CD4-positive, alpha-beta memory T cell (primary cell): ENCODE measurements around the gene MAD1L1. TPM values are rescaled to one million over a fixed set of nuclear protein-coding genes. Genes with fewer than 3 reads are reported as not detected.
A peak's percentile ranks its signal among the peaks of the same experiment; 100 is the strongest.

Experiments used
- CTCF ChIA-PET: fragments of 350-600 bp; sonication (Branson Sonifier 250); formaldehyde crosslinking; loops from one replicate; lab custom pipeline; 2021; ENCODE audit warnings: inconsistent platforms; ENCODE audit not compliant: partially characterized antibody; lab: Charles Lee
- POLR2A ChIA-PET: fragments of 350-600 bp; sonication (Branson Sonifier 250); formaldehyde crosslinking; loops from one replicate; lab custom pipeline; 2021; ENCODE audit not compliant: partially characterized antibody; lab: Charles Lee
- DNase-seq, 5 donors: peaks; one replicate each; pipeline versions ENCODE4 v3.0.0 to v3.0.0-alpha.2; 2020 to 2022; ENCODE audit warnings: mixed read lengths in 1 of 5
- H3K27ac ChIP-seq: one replicate; pipeline ENCODE4 v1.7.0; 2013; ENCODE audit warnings: low read depth, low read length
- H3K27me3 ChIP-seq: 2 replicates; pipeline ENCODE4 v1.7.0; 2013; ENCODE audit warnings: mild to moderate bottlenecking, low read length, moderate library complexity; ENCODE audit not compliant: insufficient read depth
- H3K36me3 ChIP-seq: 2 replicates; pipeline ENCODE4 v1.7.0; 2013; ENCODE audit warnings: mild to moderate bottlenecking, low read length, moderate library complexity; ENCODE audit not compliant: insufficient read depth
- H3K4me1 ChIP-seq: 2 replicates; pipeline ENCODE4 v1.7.0; 2013; ENCODE audit warnings: mild to moderate bottlenecking, low read length, moderate library complexity; ENCODE audit not compliant: insufficient read depth
- H3K4me3 ChIP-seq, 2 donors: one replicate each; pipeline ENCODE4 v1.7.0; 2013; ENCODE audit warnings: low read length in 2 of 2, mild to moderate bottlenecking in 1 of 2
- H3K9me3 ChIP-seq, 2 donors: one replicate each; pipeline ENCODE4 v1.7.0; 2013; ENCODE audit warnings: low read length in 2 of 2, control low read depth in 1 of 2; ENCODE audit not compliant: control insufficient read depth in 1 of 2
- H3K27ac Mint-ChIP-seq, 7 donors: one replicate each; pipeline ENCODE4 v1.8.0; 2020 to 2021; ENCODE audit warnings: mixed read lengths in 7 of 7, mild to moderate bottlenecking in 6 of 7, inconsistent platforms in 3 of 7, moderate library complexity in 3 of 7
- H3K27me3 Mint-ChIP-seq, 2 donors: one replicate each; pipeline ENCODE4 v1.8.0; 2020 to 2021; ENCODE audit warnings: mixed read lengths in 2 of 2
- H3K36me3 Mint-ChIP-seq, 2 donors: one replicate each; pipeline ENCODE4 v1.8.0; 2020 to 2021; ENCODE audit warnings: mixed read lengths in 2 of 2, inconsistent platforms in 1 of 2, mild to moderate bottlenecking in 1 of 2
- H3K4me1 Mint-ChIP-seq, 4 donors: one replicate each; pipeline ENCODE4 v1.8.0; 2020 to 2021; ENCODE audit warnings: mixed read lengths in 4 of 4, mild to moderate bottlenecking in 1 of 4
- H3K4me3 Mint-ChIP-seq, 8 donors: one replicate each; pipeline ENCODE4 v1.8.0; 2020 to 2021; ENCODE audit warnings: mixed read lengths in 8 of 8, mild to moderate bottlenecking in 7 of 8, moderate library complexity in 6 of 8, inconsistent platforms in 3 of 8
- H3K9me3 Mint-ChIP-seq, 8 donors: one replicate each; pipeline ENCODE4 v1.8.0; 2020 to 2021; ENCODE audit warnings: mixed read lengths in 8 of 8, mild to moderate bottlenecking in 5 of 8, inconsistent platforms in 3 of 8, moderate library complexity in 1 of 8
- intact Hi-C: fragments of 100-400 bp; cut with micrococcal nuclease; formaldehyde crosslinking; loops from one replicate; pipeline ENCODE4 v1.15.1; 2023
- polyA plus RNA-seq, 2 donors: library from polyadenylated mRNA; unstranded; fragments of 300-500 nt; fragmentation: Illumina TruSeq; gene quantifications; one replicate each; pipeline ENCODE4 v1.2.3, GENCODE V29; 2021
- total RNA-seq, 2 experiments: library from RNA; stranded (reverse); gene quantifications; one replicate each; pipeline ENCODE4 v1.2.3, GENCODE V29; 2021

Gene MAD1L1
- total and polyA plus RNA-seq, 4 experiments from 2014 or later: 89.9 to 132 (median 110) TPM

GRCh38 chr7:1859266-1860035, 373.3 kb downstream of the MAD1L1 start:
- Mint-ChIP-seq H3K4me3 (no peak overlapping the region), H3K4me1 (peaks cover 10 to 28% (median 15%) of the 10 kb centered on the region in 4 donors), H3K9me3 (no peaks in the 10 kb centered on the region), H3K36me3 (peaks cover 0 to 4% of the 10 kb centered on the region in 2 donors), H3K27ac (no peak overlapping the region), H3K27me3 (no peaks in the 10 kb centered on the region)
- no peak overlapping the region for H3K4me3 ChIP-seq
- intact Hi-C loops: no loop called here
- ChIA-PET CTCF (no interaction called here), POLR2A (interaction anchor here (0.6 kb wide), 1 partner anchor 410 kb away, joined by 3 read pairs; no protein-coding TSS in a partner anchor)
- DNase-seq: peak in 1 of 5 donors; percentile 25
- H3K4me1 ChIP-seq: peaks cover 15% of the 10 kb centered on the region
- H3K27me3 ChIP-seq: no peaks in the 10 kb centered on the region
- H3K27ac ChIP-seq: no peak overlapping the region
- no peaks in the 10 kb centered on the region for H3K36me3 ChIP-seq
- no peaks in the 10 kb centered on the region for H3K9me3 ChIP-seq

- Histone ChIP-seq H3K27ac (no peak overlapping the region), H3K4me1 (peaks cover 17% of the 10 kb centered on the region), H3K4me3 (no peak overlapping the region), H3K36me3 (no peaks in the 10 kb centered on the region), H3K27me3 (no peaks in the 10 kb centered on the region), H3K9me3 (no peaks in the 10 kb centered on the region)
- H3K4me1 Mint-ChIP-seq: peaks cover 11 to 30% (median 17%) of the 10 kb centered on the region in 4 donors
- no peaks in the 10 kb centered on the region for H3K27me3 Mint-ChIP-seq
- H3K4me3 Mint-ChIP-seq: no peak overlapping the region
- H3K27ac Mint-ChIP-seq: no peak overlapping the region
- ChIA-PET POLR2A (interaction anchor here (0.6 kb wide), 1 partner anchor 411 kb away, joined by 3 read pairs; no protein-coding TSS in a partner anchor), CTCF (no interaction called here)
- peak in 1 of 5 donors; percentile 22 for DNase-seq
- intact Hi-C loops: no loop called here
- H3K36me3 Mint-ChIP-seq: peaks cover 0 to 4% of the 10 kb centered on the region in 2 donors
- H3K9me3 Mint-ChIP-seq: no peaks in the 10 kb centered on the region
Observed at GRCh38 chr7:1858435-1859265, 374.1 kb downstream of the MAD1L1 start.

- Histone ChIP-seq H3K27ac (no peak overlapping the region), H3K27me3 (no peaks in the 10 kb centered on the region), H3K4me3 (no peak overlapping the region), H3K9me3 (no peaks in the 10 kb centered on the region), H3K4me1 (peaks cover 17% of the 10 kb centered on the region), H3K36me3 (no peaks in the 10 kb centered on the region)
- peaks cover 0 to 4% of the 10 kb centered on the region in 2 donors for H3K36me3 Mint-ChIP-seq
- intact Hi-C loops: no loop called here
- peak in 1 of 5 donors; percentile 5 for DNase-seq
- peak overlapping the region in 2 of 7 donors; percentile 4 to 12 for H3K27ac Mint-ChIP-seq
- ChIA-PET CTCF (no interaction called here), POLR2A (no interaction called here)
- H3K9me3 Mint-ChIP-seq: no peaks in the 10 kb centered on the region
- no peaks in the 10 kb centered on the region for H3K27me3 Mint-ChIP-seq
- no peak overlapping the region for H3K4me3 Mint-ChIP-seq
- H3K4me1 Mint-ChIP-seq: peaks cover 11 to 30% (median 17%) of the 10 kb centered on the region in 4 donors
Observed at GRCh38 chr7:1857487-1858421, 375.0 kb downstream of the MAD1L1 start.

GRCh38 chr7:1856888-1857441, 375.8 kb downstream of the MAD1L1 start:
- Histone ChIP-seq H3K4me1 (peaks cover 17% of the 10 kb centered on the region), H3K27ac (no peak overlapping the region), H3K9me3 (no peaks in the 10 kb centered on the region), H3K4me3 (no peak overlapping the region), H3K27me3 (no peaks in the 10 kb centered on the region), H3K36me3 (no peaks in the 10 kb centered on the region)
- intact Hi-C loops: no loop called here
- H3K27ac Mint-ChIP-seq: no peak overlapping the region
- ChIA-PET POLR2A (no interaction called here), CTCF (no interaction called here)
- H3K9me3 Mint-ChIP-seq: no peaks in the 10 kb centered on the region
- DNase-seq: no peak
- H3K4me3 Mint-ChIP-seq: no peak overlapping the region
- H3K4me1 Mint-ChIP-seq: peaks cover 11 to 30% (median 15%) of the 10 kb centered on the region in 4 donors
- H3K36me3 Mint-ChIP-seq: peaks cover 0 to 4% of the 10 kb centered on the region in 2 donors
- H3K27me3 Mint-ChIP-seq: no peaks in the 10 kb centered on the region

- H3K27me3 ChIP-seq: no peaks in the 10 kb centered on the region
- H3K9me3 ChIP-seq: no peaks in the 10 kb centered on the region
- H3K4me1 Mint-ChIP-seq: peaks cover 12 to 33% (median 16%) of the 10 kb centered on the region in 4 donors
- DNase-seq: no peak
- peak overlapping the region in 1 of 8 donors; percentile 60 for H3K4me3 Mint-ChIP-seq
- H3K4me1 ChIP-seq: peaks cover 17% of the 10 kb centered on the region
- intact Hi-C loops: no loop called here
- no peaks in the 10 kb centered on the region for H3K27me3 Mint-ChIP-seq
- H3K9me3 Mint-ChIP-seq: no peaks in the 10 kb centered on the region
- peaks cover 0 to 7% of the 10 kb centered on the region in 2 donors for H3K36me3 Mint-ChIP-seq
- no peak overlapping the region for H3K27ac ChIP-seq
- no peaks in the 10 kb centered on the region for H3K36me3 ChIP-seq
- peak overlapping the region in 1 of 7 donors; percentile 56 for H3K27ac Mint-ChIP-seq
- no peak overlapping the region for H3K4me3 ChIP-seq
- CTCF ChIA-PET: no interaction called here
- POLR2A ChIA-PET: no interaction called here
Observed at GRCh38 chr7:1856161-1856887, 376.4 kb downstream of the MAD1L1 start.

GRCh38 chr7:1855725-1856160, 377.0 kb downstream of the MAD1L1 start:
- no peak overlapping the region for H3K4me3 ChIP-seq
- H3K27ac ChIP-seq: no peak overlapping the region
- CTCF ChIA-PET: no interaction called here
- Mint-ChIP-seq H3K36me3 (peaks cover 0 to 7% of the 10 kb centered on the region in 2 donors), H3K4me1 (peaks cover 12 to 34% (median 16%) of the 10 kb centered on the region in 4 donors), H3K9me3 (no peaks in the 10 kb centered on the region), H3K27ac (peak overlapping the region in 3 of 7 donors; percentile 41 to 74 (median 56)), H3K4me3 (peak overlapping the region in 2 of 8 donors; percentile 29 to 60), H3K27me3 (no peaks in the 10 kb centered on the region)
- no peaks in the 10 kb centered on the region for H3K9me3 ChIP-seq
- H3K36me3 ChIP-seq: no peaks in the 10 kb centered on the region
- DNase-seq: no peak
- peaks cover 17% of the 10 kb centered on the region for H3K4me1 ChIP-seq
- no peaks in the 10 kb centered on the region for H3K27me3 ChIP-seq
- intact Hi-C loops: no loop called here
- POLR2A ChIA-PET: no interaction called here
